ENCODE measurements around the gene INPP4B. TPM values are rescaled to one million over a fixed set of nuclear protein-coding genes. Genes with fewer than 3 reads are reported as not detected.

INPP4B gene
- polyA plus RNA-seq, 1 experiment, result 5.1 TPM

- DNase-seq (ENCODE audit: low read depth, low spot score), result no peak
These were observed 345.1 kb downstream of the INPP4B start for GRCh38 chr4:142500966-142501365.

DNA sequence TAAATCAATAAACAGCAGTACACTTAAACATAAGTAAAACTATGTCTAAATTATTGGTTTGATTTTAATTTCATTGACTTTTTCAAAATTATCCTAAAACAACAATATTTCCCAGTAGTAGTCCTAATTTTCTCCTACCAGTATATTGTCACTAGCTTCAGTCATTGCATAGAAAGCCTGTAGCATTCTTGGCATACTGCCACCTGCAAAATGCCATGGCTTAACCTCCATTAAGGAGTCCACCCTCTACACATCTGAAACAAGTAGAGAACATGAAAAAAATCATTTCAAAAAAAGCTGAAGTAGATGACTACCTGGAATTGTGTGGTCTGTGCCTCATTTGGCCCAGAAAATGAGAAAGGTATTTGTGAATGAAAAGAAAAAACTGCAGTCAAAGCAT, 348.5 kb downstream of the INPP4B start:
- ChIA-PET POLR2A (no interaction called here), CTCF (no interaction called here)
- H3K27me3 ChIP-seq (ENCODE audit: control insufficient read depth, insufficient read depth, low read length), result no peaks in the 10 kb centered on the region
- H3K27ac ChIP-seq (ENCODE audit: low read depth, low read length), result no peak overlapping the region
- TF ChIP-seq, protein P1, sequence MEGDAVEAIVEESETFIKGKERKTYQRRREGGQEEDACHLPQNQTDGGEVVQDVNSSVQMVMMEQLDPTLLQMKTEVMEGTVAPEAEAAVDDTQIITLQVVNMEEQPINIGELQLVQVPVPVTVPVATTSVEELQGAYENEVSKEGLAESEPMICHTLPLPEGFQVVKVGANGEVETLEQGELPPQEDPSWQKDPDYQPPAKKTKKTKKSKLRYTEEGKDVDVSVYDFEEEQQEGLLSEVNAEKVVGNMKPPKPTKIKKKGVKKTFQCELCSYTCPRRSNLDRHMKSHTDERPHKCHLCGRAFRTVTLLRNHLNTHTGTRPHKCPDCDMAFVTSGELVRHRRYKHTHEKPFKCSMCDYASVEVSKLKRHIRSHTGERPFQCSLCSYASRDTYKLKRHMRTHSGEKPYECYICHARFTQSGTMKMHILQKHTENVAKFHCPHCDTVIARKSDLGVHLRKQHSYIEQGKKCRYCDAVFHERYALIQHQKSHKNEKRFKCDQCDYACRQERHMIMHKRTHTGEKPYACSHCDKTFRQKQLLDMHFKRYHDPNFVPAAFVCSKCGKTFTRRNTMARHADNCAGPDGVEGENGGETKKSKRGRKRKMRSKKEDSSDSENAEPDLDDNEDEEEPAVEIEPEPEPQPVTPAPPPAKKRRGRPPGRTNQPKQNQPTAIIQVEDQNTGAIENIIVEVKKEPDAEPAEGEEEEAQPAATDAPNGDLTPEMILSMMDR (IDR thresholded peaks at IDR 0.05; ENCODE audit: low read depth, low read length), result no peak
- DNase-seq (ENCODE audit: low read depth, low spot score), result no peak
- no peak overlapping the region for H3K4me3 ChIP-seq (ENCODE audit: low read depth, low read length)
- no peaks in the 10 kb centered on the region for H3K9me3 ChIP-seq (ENCODE audit: control insufficient read depth, insufficient read depth, low read length)

More at GRCh38 chr4:142500966-142501365, 345.1 kb downstream of the INPP4B start:
- Histone ChIP-seq H3K9me3 (ENCODE audit: control insufficient read depth, insufficient read depth, low read length) (no peaks in the 10 kb centered on the region), H3K4me3 (ENCODE audit: low read depth, low read length) (no peak overlapping the region), H3K27me3 (ENCODE audit: control insufficient read depth, insufficient read depth, low read length) (no peaks in the 10 kb centered on the region), H3K27ac (ENCODE audit: low read depth, low read length) (no peak overlapping the region)
- TF ChIP-seq, protein P1 (IDR thresholded peaks at IDR 0.05; ENCODE audit: low read depth, low read length), result no peak
- CTCF ChIA-PET, result no interaction called here
- POLR2A ChIA-PET, result no interaction called here

- Histone ChIP-seq H3K27me3 (ENCODE audit: control insufficient read depth, insufficient read depth, low read length) (no peaks in the 10 kb centered on the region), H3K9me3 (ENCODE audit: control insufficient read depth, insufficient read depth, low read length) (no peaks in the 10 kb centered on the region), H3K27ac (ENCODE audit: low read depth, low read length) (no peak overlapping the region), H3K4me3 (ENCODE audit: low read depth, low read length) (no peak overlapping the region)
- CTCF ChIA-PET, result no interaction called here
- TF ChIP-seq, protein P1 (IDR thresholded peaks at IDR 0.05; ENCODE audit: low read depth, low read length), result no peak
- POLR2A ChIA-PET, result no interaction called here
- DNase-seq (ENCODE audit: low read depth, low spot score), result no peak
These were observed 352.6 kb downstream of the INPP4B start for GRCh38 chr4:142493255-142494110.

GRCh38 chr4:142485452-142485851, 360.6 kb downstream of the INPP4B start:
- CTCF ChIA-PET, result no interaction called here
- no peaks in the 10 kb centered on the region for H3K27me3 ChIP-seq (ENCODE audit: control insufficient read depth, insufficient read depth, low read length)
- POLR2A ChIA-PET, result no interaction called here
- DNase-seq (ENCODE audit: low read depth, low spot score), result no peak
- no peaks in the 10 kb centered on the region for H3K9me3 ChIP-seq (ENCODE audit: control insufficient read depth, insufficient read depth, low read length)
- H3K4me3 ChIP-seq (ENCODE audit: low read depth, low read length), result no peak overlapping the region
- TF ChIP-seq, protein P1 (IDR thresholded peaks at IDR 0.05; ENCODE audit: low read depth, low read length), result no peak
- no peak overlapping the region for H3K27ac ChIP-seq (ENCODE audit: low read depth, low read length)

GRCh38 chr4:142480244-142480643, 365.9 kb downstream of the INPP4B start:
- POLR2A ChIA-PET, result no interaction called here
- TF ChIP-seq, protein P1 (IDR thresholded peaks at IDR 0.05; ENCODE audit: low read depth, low read length), result no peak
- CTCF ChIA-PET, result no interaction called here
- H3K9me3 ChIP-seq (ENCODE audit: control insufficient read depth, insufficient read depth, low read length), result no peaks in the 10 kb centered on the region
- no peak for DNase-seq (ENCODE audit: low read depth, low spot score)
- no peak overlapping the region for H3K4me3 ChIP-seq (ENCODE audit: low read depth, low read length)
- no peaks in the 10 kb centered on the region for H3K27me3 ChIP-seq (ENCODE audit: control insufficient read depth, insufficient read depth, low read length)
- no peak overlapping the region for H3K27ac ChIP-seq (ENCODE audit: low read depth, low read length)

Measured in AG04450 (cell line).